ENCODE data around the gene GABRR1. TPM values are rescaled to one million over a fixed set of nuclear protein-coding genes. Genes with fewer than 3 reads are reported as not detected.

GABRR1 gene
- total RNA-seq, 1 experiment from 2014 or later = not detected

Other genes starting within 250 kb of the GABRR1 start
- gene PNRC1, start 136.6 kb downstream of the GABRR1 start, total RNA-seq (2014; rRNA removed; shearing (Covaris generic)) = 20.3 and 31.1 TPM in 2 replicates
- not detected in 2 replicates for gene SRSF12, start 99.3 kb downstream of the GABRR1 start, total RNA-seq (2014; rRNA removed; shearing (Covaris generic))
- gene PM20D2, start 71.3 kb downstream of the GABRR1 start, total RNA-seq (2014; rRNA removed; shearing (Covaris generic)) = 6.1 and 12.4 TPM in 2 replicates
- 0.25 TPM in 1 of 2 replicates, not detected in the other for gene GABRR2, start 97.9 kb upstream of the GABRR1 start, total RNA-seq (2014; rRNA removed; shearing (Covaris generic))
- gene UBE2J1, start 135.4 kb upstream of the GABRR1 start, total RNA-seq (2014; rRNA removed; shearing (Covaris generic)) = 18.6 and 28.8 TPM in 2 replicates
- gene RRAGD, start 194.9 kb upstream of the GABRR1 start, total RNA-seq (2014; rRNA removed; shearing (Covaris generic)) = 1.6 and 2.1 TPM in 2 replicates
- 0.57 and 3.6 TPM in 2 replicates for gene ANKRD6, start 215.8 kb upstream of the GABRR1 start, total RNA-seq (2014; rRNA removed; shearing (Covaris generic))

Measured in M059J (cell line).